ENCODE data around the gene IZUMO4. TPM values are rescaled to one million over a fixed set of nuclear protein-coding genes. Genes with fewer than 3 reads are reported as not detected.

The IZUMO4 gene
- total and polyA plus RNA-seq, 10 of the 15 experiments (the other 5 are each of a cell fraction or from before 2014, with no cell fraction given), result 0.53 to 27.1 (median 7.5) TPM

- BruUV-seq (replicated peaks), result no TSS peak
- H3K4me3 ChIP-seq, result peak overlapping the region; percentile 83
- no peak for FAIRE-seq
These were observed 48.4 kb upstream of the IZUMO4 start for GRCh38 chr19:2048104-2048958.

More at GRCh38 chr19:2048104-2048958, 48.4 kb upstream of the IZUMO4 start:
- DNase-seq (ENCODE audit: low read depth, low spot score), result no peak
- Histone ChIP-seq H3K27ac (ENCODE audit: control insufficient read depth, insufficient read depth) (peak overlapping the region; percentile 40), H3K36me3 (ENCODE audit: control insufficient read depth in 2 of 2, insufficient read depth in 2 of 2, low read length in 1 of 2) (peaks cover 4 to 12% of the 10 kb centered on the region in 2 experiments; a peak in 3 of 4 replicates), H3K9me3 (replicated peaks; ENCODE audit: control insufficient read depth, insufficient read depth, low read length) (no peaks in the 10 kb centered on the region), H3K4me2 (ENCODE audit: control insufficient read depth, insufficient read depth) (peak overlapping the region; percentile 91), H3K79me2 (ENCODE audit: control insufficient read depth, insufficient read depth, low read length) (peaks cover 63% of the 10 kb centered on the region), H3K9ac (ENCODE audit: control insufficient read depth, insufficient read depth, low read length) (peak overlapping the region; percentile 18), H2AFZ (ENCODE audit: control insufficient read depth, low read depth, low read length) (no peak overlapping the region), H3K4me1 (ENCODE audit: control insufficient read depth, insufficient read depth, low read length) (peaks cover 42% of the 10 kb centered on the region), H4K20me1 (ENCODE audit: control insufficient read depth, insufficient read depth) (peaks cover 14% of the 10 kb centered on the region), H3K27me3 (replicated peaks in 1 of 2; ENCODE audit: control insufficient read depth in 2 of 2, insufficient read depth in 2 of 2, low read length in 1 of 2) (no peaks in the 10 kb centered on the region)
- ChIA-PET SMC1A (ENCODE audit: uncharacterized antibody, unreplicated experiment) (interaction anchor here (0.8 to 2.2 kb wide), 4 partner anchors 19 to 47 kb away, joined by 3 to 9 read pairs (median 4); no protein-coding TSS in a partner anchor), RAD21 (ENCODE audit: unreplicated experiment) (no interaction called here), CTCF (interaction anchor here (0.9 to 2.3 kb wide), 7 partner anchors 13 to 151 kb away, joined by 3 to 7 read pairs (median 4); partner anchors contain the start of gene MOB3A), POLR2A (interaction anchor here (0.6 to 1.8 kb wide), 5 partner anchors 12 to 45 kb away, joined by 3 to 11 read pairs (median 4); no protein-coding TSS in a partner anchor)
- in situ Hi-C loops (cut with MboI) (no loop called here), intact Hi-C loops (cut with micrococcal nuclease; ENCODE audit: unreplicated experiment) (no loop called here)
- WGBS (ENCODE audit: insufficient coverage, insufficient replicate concordance, low lambda C conversion rate, missing lambda C conversion rate), result 12% methylated on average over 16 of the region's 17 CpGs
- ATAC-seq, result no peak
- TF ChIP-seq GATAD2B (conservative IDR thresholded peaks at IDR 0.05; ENCODE audit: low read depth) (no peak), E4F1 (IDR thresholded peaks at IDR 0.05; ENCODE audit: borderline replicate concordance, partially characterized antibody) (no peak), NR2C1 (IDR thresholded peaks at IDR 0.05) (0 out of 2 replicates have a peak, but pooled peaks have one; percentile 8), PBX3 (IDR thresholded peaks at IDR 0.05; ENCODE audit: insufficient replicate concordance, low read depth, low read length) (no peak), NR2F1 (conservative IDR thresholded peaks at IDR 0.05) (peak; percentile 76; the same call in 1 of the 2 replicates), TCF12 (IDR thresholded peaks at IDR 0.05; ENCODE audit: low read depth, low read length) (no peak), ATF7 (IDR thresholded peaks at IDR 0.05; ENCODE audit: low read depth) (no peak), ZBTB4 (CRISPR knock-in tag; IDR thresholded peaks at IDR 0.05) (no peak), MTA3 (IDR thresholded peaks at IDR 0.05; ENCODE audit: borderline replicate concordance, low read length) (no peak), BCL3 (IDR thresholded peaks at IDR 0.05; ENCODE audit: borderline replicate concordance, insufficient read depth, low read depth, low read length, poor library complexity, severe bottlenecking) (no peak)

Measured in GM12878 (cell line).